ENCODE data around the gene PBX2.

The PBX2 gene

GRCh38 chr6:32190054-32190851 lies at the start of gene PBX2:
TSS of gene PBX2 (minus strand) at chr6:32190202. CDS start at chr6:32189915, 287 bp downstream.
- Histone ChIP-seq H3F3A (ENCODE audit: control insufficient read depth, insufficient read depth) (peaks cover 18% of the 10 kb centered on the region), H4K20me1 (ENCODE audit: control insufficient read depth, insufficient read depth, low read depth, low read length) (no peaks in the 10 kb centered on the region), H3K36me3 (ENCODE audit: control insufficient read depth, low read length) (peaks cover 50% of the 10 kb centered on the region), H3K9me3 (ENCODE audit: control insufficient read depth, insufficient read depth, low read length) (no peaks in the 10 kb centered on the region), H3K4me1 (ENCODE audit: control insufficient read depth, low read length) (peaks cover 79% of the 10 kb centered on the region), H3K4me2 (ENCODE audit: low read length) (peak within 1 kb of the TSS; percentile 100), H3K4me3 (ENCODE audit: low read length) (peak within 1 kb of the TSS; percentile 83), H3K27me3 (ENCODE audit: control insufficient read depth, low read length) (no peaks in the 10 kb centered on the region), H3K9me2 (replicated peaks; ENCODE audit: control insufficient read depth, low read length) (no peaks in the 10 kb centered on the region), H3K79me2 (ENCODE audit: control insufficient read depth, low read length) (peaks cover 57% of the 10 kb centered on the region), H3K27ac (ENCODE audit: low read depth, low read length) (peak within 1 kb of the TSS; percentile 90)
- TF ChIP-seq EZH2phosphoT487 (IDR thresholded peaks at IDR 0.05; ENCODE audit: borderline replicate concordance, low read length) (no peak), CTCF (IDR thresholded peaks at IDR 0.05; ENCODE audit: low read depth, low read length, poor library complexity, severe bottlenecking) (no peak)

- Histone ChIP-seq H3K79me2 (ENCODE audit: control insufficient read depth, low read length) (no peaks in the 10 kb centered on the region), H3K27ac (ENCODE audit: low read depth, low read length) (no peak overlapping the region), H3K36me3 (ENCODE audit: control insufficient read depth, low read length) (no peaks in the 10 kb centered on the region), H3F3A (ENCODE audit: control insufficient read depth, insufficient read depth) (no peaks in the 10 kb centered on the region), H3K27me3 (ENCODE audit: control insufficient read depth, low read length) (no peaks in the 10 kb centered on the region), H3K9me3 (ENCODE audit: control insufficient read depth, insufficient read depth, low read length) (no peaks in the 10 kb centered on the region), H3K4me1 (ENCODE audit: control insufficient read depth, low read length) (peaks cover 7% of the 10 kb centered on the region), H3K9me2 (replicated peaks; ENCODE audit: control insufficient read depth, low read length) (no peaks in the 10 kb centered on the region), H3K4me3 (ENCODE audit: low read length) (no peak overlapping the region), H4K20me1 (ENCODE audit: control insufficient read depth, insufficient read depth, low read depth, low read length) (no peaks in the 10 kb centered on the region), H3K4me2 (ENCODE audit: low read length) (no peak overlapping the region)
- TF ChIP-seq EZH2phosphoT487 (IDR thresholded peaks at IDR 0.05; ENCODE audit: borderline replicate concordance, low read length) (no peak), CTCF (IDR thresholded peaks at IDR 0.05; ENCODE audit: low read depth, low read length, poor library complexity, severe bottlenecking) (no peak)
These were observed 49.5 kb upstream of the PBX2 start for GRCh38 chr6:32239462-32239861.

GRCh38 chr6:32234934-32235333 lies 44.9 kb upstream of the PBX2 start:
- no peaks in the 10 kb centered on the region for H3K36me3 ChIP-seq (ENCODE audit: control insufficient read depth, low read length)
- H4K20me1 ChIP-seq (ENCODE audit: control insufficient read depth, insufficient read depth, low read depth, low read length): no peaks in the 10 kb centered on the region
- H3F3A ChIP-seq (ENCODE audit: control insufficient read depth, insufficient read depth): no peaks in the 10 kb centered on the region
- no peak overlapping the region for H3K27ac ChIP-seq (ENCODE audit: low read depth, low read length)
- H3K4me1 ChIP-seq (ENCODE audit: control insufficient read depth, low read length): peaks cover 3% of the 10 kb centered on the region; the same call in 1 of the 2 replicates
- no peak overlapping the region for H3K4me3 ChIP-seq (ENCODE audit: low read length)
- no peak overlapping the region for H3K4me2 ChIP-seq (ENCODE audit: low read length)
- H3K27me3 ChIP-seq (ENCODE audit: control insufficient read depth, low read length): no peaks in the 10 kb centered on the region
- TF ChIP-seq EZH2phosphoT487 (IDR thresholded peaks at IDR 0.05; ENCODE audit: borderline replicate concordance, low read length): no peak
- TF ChIP-seq CTCF (IDR thresholded peaks at IDR 0.05; ENCODE audit: low read depth, low read length, poor library complexity, severe bottlenecking): peak; percentile 35
- H3K9me3 ChIP-seq (ENCODE audit: control insufficient read depth, insufficient read depth, low read length): no peaks in the 10 kb centered on the region
- no peaks in the 10 kb centered on the region for H3K9me2 ChIP-seq (replicated peaks; ENCODE audit: control insufficient read depth, low read length)
- no peaks in the 10 kb centered on the region for H3K79me2 ChIP-seq (ENCODE audit: control insufficient read depth, low read length)

All from DOHH2 (cell line).